GM21526 (cell line): ENCODE results near the gene CDK5R1.
"Not testable (repeated sequence)": the region's sequence is repeated elsewhere in the genome, so short reads cannot be mapped to it uniquely, and the experiment has no call there.

Experiments used
- ATAC-seq: cut with Tn5 transposase; IDR thresholded peaks from one replicate; pipeline ENCODE4 v1.9.1; 2021; ENCODE audit warnings: moderate library complexity; ENCODE audit not compliant: unreplicated experiment, low FRiP score

The CDK5R1 gene

GRCh38 chr17:32486701-32487472 lies at the start of gene CDK5R1:
CDK5R1 (plus strand) TSS chr17:32486993; CDS start chr17:32487621, 628 bp downstream.
- ATAC-seq: peak; percentile 39

- ATAC-seq: no peak
These were observed 46.1 kb upstream of the CDK5R1 start for GRCh38 chr17:32440722-32441121.

- no peak for ATAC-seq
These were observed 44.9 kb upstream of the CDK5R1 start for GRCh38 chr17:32441886-32442285.

GRCh38 chr17:32443827-32444300 lies 42.9 kb upstream of the CDK5R1 start:
- ATAC-seq: no peak

GRCh38 chr17:32444301-32445073 lies 42.3 kb upstream of the CDK5R1 start, which contains the start of gene PSMD11:
PSMD11 (plus strand) TSS chr17:32444510; CDS start chr17:32444524, 14 bp downstream.
- ATAC-seq: peak; percentile 86

- ATAC-seq: peak; percentile 6
These were observed 41.7 kb upstream of the CDK5R1 start for GRCh38 chr17:32445074-32445415.

- no peak for ATAC-seq
These were observed 41.3 kb upstream of the CDK5R1 start for GRCh38 chr17:32445497-32445896.

GRCh38 chr17:32445971-32446370 lies 40.8 kb upstream of the CDK5R1 start:
- ATAC-seq: no peak

- no peak for ATAC-seq
These were observed 39.8 kb upstream of the CDK5R1 start for GRCh38 chr17:32446949-32447348.

GRCh38 chr17:32449963-32450362 lies 36.8 kb upstream of the CDK5R1 start:
- ATAC-seq: no peak

GRCh38 chr17:32450379-32450778 lies 36.4 kb upstream of the CDK5R1 start:
- ATAC-seq: not testable (repeated sequence)

GRCh38 chr17:32451879-32452278 lies 34.9 kb upstream of the CDK5R1 start:
- no peak for ATAC-seq

- ATAC-seq: no peak
These were observed 34.5 kb upstream of the CDK5R1 start for GRCh38 chr17:32452281-32452680.

GRCh38 chr17:32453370-32453769 lies 33.4 kb upstream of the CDK5R1 start:
- no peak for ATAC-seq

- ATAC-seq: no peak
These were observed 28.4 kb upstream of the CDK5R1 start for GRCh38 chr17:32458371-32458770.

GRCh38 chr17:32460054-32460453 lies 26.7 kb upstream of the CDK5R1 start:
- ATAC-seq: no peak

GRCh38 chr17:32461498-32461852 lies 25.3 kb upstream of the CDK5R1 start:
- no peak for ATAC-seq

GRCh38 chr17:32461853-32462617 lies 24.8 kb upstream of the CDK5R1 start:
- ATAC-seq: no peak

GRCh38 chr17:32463304-32463703 lies 23.5 kb upstream of the CDK5R1 start:
- ATAC-seq: no peak

- ATAC-seq: no peak
These were observed 22.4 kb upstream of the CDK5R1 start for GRCh38 chr17:32464374-32464773.

GRCh38 chr17:32467949-32468348 lies 18.8 kb upstream of the CDK5R1 start:
- no peak for ATAC-seq
